B cell (primary cell): ENCODE results near the gene PPOX. TPM values are rescaled to one million over a fixed set of nuclear protein-coding genes. Genes with fewer than 3 reads are reported as not detected.

Experiments used
- ATAC-seq: fragments of 200-7000 bp; cut with Tn5 transposase; one replicate; pipeline ENCODE4 v1.10.0; 2021; ENCODE audit warnings: low read depth, mild to moderate bottlenecking, moderate number of reproducible peaks, moderate library complexity
- CTCF ChIA-PET: fragments of 350-600 bp; sonication (Branson Sonifier 250); formaldehyde crosslinking; loops from one replicate; lab custom pipeline; 2021; ENCODE audit warnings: antibody characterized with exemption, inconsistent platforms; lab: Charles Lee
- POLR2A ChIA-PET: fragments of 350-600 bp; sonication (Branson Sonifier 250); formaldehyde crosslinking; loops from one replicate; lab custom pipeline; 2021; ENCODE audit warnings: antibody characterized with exemption; lab: Charles Lee
- DNase-seq: peaks from one replicate; pipeline ENCODE4 v3.0.0; 2013
- H2AFZ ChIP-seq: 2 replicates; pipeline ENCODE4 v1.6.1; 2012; ENCODE audit warnings: mild to moderate bottlenecking, low read depth, low read length; ENCODE audit not compliant: insufficient read depth, poor library complexity, severe bottlenecking
- H3K27ac ChIP-seq, 2 donors: 1 replicate in 1 of 2; 2 replicates in 1 of 2; pipeline ENCODE4 v1.5.1; 2012 to 2013; ENCODE audit warnings: low read length in 2 of 2, mild to moderate bottlenecking in 2 of 2, moderate library complexity in 1 of 2
- H3K27me3 ChIP-seq, 4 experiments: fragments of 200-600 bp in 1 of 4; sonication (generic) in 1 of 4; replicated peaks in 1 of 4; 1 replicate in 2 of 4; 2 replicates in 2 of 4; pipeline versions ENCODE4 v1.6.1 to v1.7.0; 2013 to 2016; ENCODE audit warnings: low read length in 3 of 4, mild to moderate bottlenecking in 2 of 4, mixed read lengths in 1 of 4, moderate library complexity in 1 of 4; ENCODE audit not compliant: insufficient read depth in 4 of 4, control insufficient read depth in 3 of 4; ENCODE audit errors: control extremely low read depth in 1 of 4
- H3K36me3 ChIP-seq, 2 experiments: replicated peaks in 1 of 2; 1 replicate in 1 of 2; 2 replicates in 1 of 2; pipeline versions ENCODE4 v1.6.1 to v1.7.1; 2013; ENCODE audit warnings: low read length in 1 of 2; ENCODE audit not compliant: insufficient read depth in 2 of 2, control insufficient read depth in 1 of 2; ENCODE audit errors: control extremely low read depth in 1 of 2, extremely low read depth in 1 of 2
- H3K4me1 ChIP-seq, 2 donors: fragments of 200-600 bp in 1 of 2; sonication (generic) in 1 of 2; 1 replicate in 1 of 2; 2 replicates in 1 of 2; pipeline versions ENCODE4 v1.5.1 to v1.6.1; 2013 to 2017; ENCODE audit warnings: low read length in 2 of 2; ENCODE audit not compliant: control insufficient read depth in 2 of 2, insufficient read depth in 2 of 2
- H3K4me2 ChIP-seq: replicated peaks from 2 replicates; pipeline ENCODE3; 2012; ENCODE audit warnings: mild to moderate bottlenecking, low read depth, low read length; ENCODE audit not compliant: poor library complexity, severe bottlenecking
- H3K4me3 ChIP-seq, 5 experiments: fragments of 200-600 bp in 1 of 5; sonication (generic) in 1 of 5; 1 replicate in 3 of 5; 2 replicates in 2 of 5; pipeline versions ENCODE4 v1.5.1 to v1.7.0; 2011 to 2016; ENCODE audit warnings: low read length in 4 of 5, mild to moderate bottlenecking in 4 of 5, low read depth in 2 of 5, control low read depth in 1 of 5, moderate library complexity in 1 of 5; ENCODE audit not compliant: insufficient read depth in 1 of 5; ENCODE audit errors: control extremely low read depth in 1 of 5, extremely low read depth in 1 of 5
- H3K79me2 ChIP-seq: fragments of 200-600 bp; sonication (generic); one replicate; pipeline ENCODE4 v1.6.0; 2016; ENCODE audit warnings: low read length; ENCODE audit not compliant: control insufficient read depth, insufficient read depth
- H3K9ac ChIP-seq: fragments of 200-600 bp; sonication (generic); 2 replicates; pipeline ENCODE4 v1.6.1; 2017; ENCODE audit warnings: mild to moderate bottlenecking, low read length, moderate library complexity
- H3K9me3 ChIP-seq, 3 donors: one replicate each; pipeline versions ENCODE4 v1.6.1 to v1.7.1; 2013; ENCODE audit warnings: low read length in 2 of 3; ENCODE audit not compliant: control insufficient read depth in 2 of 3, insufficient read depth in 1 of 3; ENCODE audit errors: control extremely low read depth in 1 of 3
- H4K20me1 ChIP-seq: 2 replicates; pipeline ENCODE4 v1.6.0; 2012; ENCODE audit warnings: mild to moderate bottlenecking, low read length; ENCODE audit not compliant: insufficient read depth, control insufficient read depth, poor library complexity, severe bottlenecking
- H3K27ac Mint-ChIP-seq: one replicate; pipeline ENCODE4 v1.8.0; 2021; ENCODE audit warnings: mixed read lengths
- H3K27me3 Mint-ChIP-seq: one replicate; pipeline ENCODE4 v1.8.0; 2021; ENCODE audit warnings: mixed read lengths
- H3K4me1 Mint-ChIP-seq: one replicate; pipeline ENCODE4 v1.8.0; 2021; ENCODE audit warnings: mixed read lengths
- H3K4me3 Mint-ChIP-seq: one replicate; pipeline ENCODE4 v1.8.0; 2021; ENCODE audit warnings: mixed read lengths
- H3K9me3 Mint-ChIP-seq: one replicate; pipeline ENCODE4 v1.8.0; 2022; ENCODE audit warnings: mixed read lengths; ENCODE audit not compliant: insufficient read depth
- CTCF ChIP-seq: fragments of 200-600 bp; IDR thresholded peaks from one replicate; pipeline ENCODE4 v1.8.0; 2022; ENCODE audit warnings: antibody characterized with exemption, mild to moderate bottlenecking
- EZH2 ChIP-seq: IDR thresholded peaks from 2 replicates; pipeline ENCODE4 v1.6.1; 2012; ENCODE audit warnings: borderline replicate concordance, low read depth, mild to moderate bottlenecking, moderate library complexity, low read length; ENCODE audit not compliant: insufficient read depth, poor library complexity, severe bottlenecking
- WGBS: methylation state at CpG from one replicate; pipeline ENCODE4 v1.1.5; 2013; ENCODE audit warnings: missing lambda C conversion rate; ENCODE audit not compliant: insufficient coverage; 5-methylcytosine and 5-hydroxymethylcytosine counted together
- intact Hi-C: fragments of 100-400 bp; cut with micrococcal nuclease; formaldehyde crosslinking; loops from one replicate; pipeline ENCODE4 v1.10.0; 2022
- polyA plus RNA-seq: library from polyadenylated mRNA; depleted of rRNA; stranded (reverse); fragments of >200 nt; gene quantifications from 2 replicates; pipeline ENCODE4 v1.2.3, GENCODE V29; 2012
- total RNA-seq, 2 donors: library from RNA; stranded (reverse); fragments of 120-200 nt in 1 of 2; gene quantifications; 1 replicate in 1 of 2; 2 replicates in 1 of 2; pipeline versions ENCODE4 v1.2.3 to v1.2.4, GENCODE V29; 2013 to 2022

The PPOX gene
- total and polyA plus RNA-seq, 2 donors (not counting 1 experiment from before 2014, with no cell fraction given): 65.6 to 82.3 TPM

GRCh38 chr1:161198897-161199431 lies 32.7 kb downstream of the PPOX start, which contains the start of gene ADAMTS4:
Gene ADAMTS4, minus strand, starts transcription at chr1:161199054. Its CDS starts 427 bp downstream, at chr1:161198627.
- Histone ChIP-seq H4K20me1 (no peaks in the 10 kb centered on the region), H3K4me2 (no peak within 1 kb of the TSS), H3K79me2 (peaks cover 31% of the 10 kb centered on the region), H3K9ac (no peak within 1 kb of the TSS), H3K27me3 (no peaks in the 10 kb centered on the region), H3K27ac (no peak within 1 kb of the TSS), H3K36me3 (peaks cover 0 to 1% of the 10 kb centered on the region in 2 experiments), H2AFZ (no peak within 1 kb of the TSS), H3K4me1 (peaks cover 36 to 54% of the 10 kb centered on the region in 2 donors), H3K9me3 (no peaks in the 10 kb centered on the region), H3K4me3 (no peak within 1 kb of the TSS)
- H3K27ac Mint-ChIP-seq: peak within 1 kb of the TSS; percentile 97
- CTCF ChIA-PET: interaction anchor here (0.9 to 1.1 kb wide), 4 partner anchors 13 to 186 kb away, joined by 3 to 4 read pairs (median 4); partner anchors contain the start of gene PPOX
- no peak for ATAC-seq
- WGBS: 96% methylated on average over 9 of the region's 11 CpGs
- TF ChIP-seq EZH2 (no peak), CTCF (no peak)
- H3K4me1 Mint-ChIP-seq: peaks cover 47% of the 10 kb centered on the region
- no peak for DNase-seq
- intact Hi-C loops: no loop called here
- H3K9me3 Mint-ChIP-seq: no peaks in the 10 kb centered on the region
- H3K4me3 Mint-ChIP-seq: no peak within 1 kb of the TSS
- no peaks in the 10 kb centered on the region for H3K27me3 Mint-ChIP-seq
- POLR2A ChIA-PET: no interaction called here

GRCh38 chr1:161199506-161200139 lies 33.4 kb downstream of the PPOX start:
- no peak overlapping the region for H3K9ac ChIP-seq
- H3K36me3 ChIP-seq: peaks cover 0 to 4% of the 10 kb centered on the region in 2 experiments
- H3K27me3 ChIP-seq: no peaks in the 10 kb centered on the region
- 88% methylated on average over 5 of the region's 5 CpGs for WGBS
- no peaks in the 10 kb centered on the region for H3K9me3 ChIP-seq
- H3K27me3 Mint-ChIP-seq: no peaks in the 10 kb centered on the region
- peaks cover 31% of the 10 kb centered on the region for H3K79me2 ChIP-seq
- H3K9me3 Mint-ChIP-seq: no peaks in the 10 kb centered on the region
- no peak for ATAC-seq
- peak overlapping the region; percentile 97 for H3K27ac Mint-ChIP-seq
- ChIA-PET CTCF (interaction anchor here (0.9 to 1.1 kb wide), 4 partner anchors 13 to 185 kb away, joined by 3 to 4 read pairs (median 4); partner anchors contain the start of gene PPOX), POLR2A (no interaction called here)
- TF ChIP-seq CTCF: no peak
- no peak for TF ChIP-seq EZH2
- H3K27ac ChIP-seq: no peak overlapping the region
- no peak for DNase-seq
- no peaks in the 10 kb centered on the region for H4K20me1 ChIP-seq
- no peak overlapping the region for H3K4me2 ChIP-seq
- no peak overlapping the region for H3K4me3 ChIP-seq
- H2AFZ ChIP-seq: no peak overlapping the region
- H3K4me1 ChIP-seq: peaks cover 31 to 47% of the 10 kb centered on the region in 2 donors
- peaks cover 48% of the 10 kb centered on the region for H3K4me1 Mint-ChIP-seq
- intact Hi-C loops: loop anchor here (5.0 kb wide), 2 partner anchors 108 to 168 kb away; partner anchors contain the start of genes CFAP126 and MPZ
- H3K4me3 Mint-ChIP-seq: no peak overlapping the region
